Measurements from ENCODE around the gene BNC2.

DNA sequence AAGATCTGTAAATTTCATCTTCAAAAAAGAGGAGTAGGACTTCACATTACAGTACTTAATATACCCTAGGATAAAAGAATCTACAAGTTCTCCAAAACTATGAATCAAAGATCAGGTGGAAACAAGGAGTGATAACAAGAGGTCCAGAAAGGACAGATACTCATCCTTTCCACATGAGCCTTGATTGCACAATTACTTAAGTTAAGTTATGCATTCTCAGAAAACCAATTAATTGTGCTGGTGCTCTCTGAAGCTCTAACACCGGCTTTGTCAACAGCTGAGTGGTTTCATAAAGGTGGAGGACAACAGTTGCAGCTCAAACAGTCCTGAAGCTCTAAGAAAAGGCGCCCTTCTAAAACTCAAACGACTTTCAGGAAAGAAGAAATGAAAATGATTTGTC is 251.9 kb downstream of the BNC2 start:
- TF ChIP-seq POLR2A (IDR thresholded peaks at IDR 0.05; ENCODE audit: low read depth, low read length) (no peak), TAF1 (IDR thresholded peaks at IDR 0.05; ENCODE audit: borderline replicate concordance, low read depth, low read length) (no peak)

Measured in GM12892 (cell line).